Measurements from ENCODE around the gene FBLN2. TPM values are rescaled to one million over a fixed set of nuclear protein-coding genes. Genes with fewer than 3 reads are reported as not detected.

The FBLN2 gene
- total RNA-seq, 1 experiment from 2014 or later, result 0.39 TPM

GRCh38 chr3:13588221-13588701 is 39.3 kb downstream of the FBLN2 start:
- intact Hi-C loops (cut with micrococcal nuclease), result no loop called here
- TF ChIP-seq CTCF (IDR thresholded peaks at IDR 0.05 in 2 of 3, conservative IDR thresholded peaks at IDR 0.05 in 1 of 3; ENCODE audit: borderline replicate concordance in 1 of 3, insufficient read depth in 1 of 3, low read depth in 2 of 3, low read length in 2 of 3) (no peak), MAX (IDR thresholded peaks at IDR 0.05) (no peak), ELF1 (IDR thresholded peaks at IDR 0.05; ENCODE audit: borderline replicate concordance, low read depth) (no peak), SIN3A (IDR thresholded peaks at IDR 0.05; ENCODE audit: low read depth) (no peak), ZNF274 (IDR thresholded peaks at IDR 0.05; ENCODE audit: low read depth, low read length) (no peak), YY1 (IDR thresholded peaks at IDR 0.05; ENCODE audit: extremely low read depth, insufficient replicate concordance, low read depth, low read length) (no peak), ATF3 (IDR thresholded peaks at IDR 0.05) (no peak), REST (IDR thresholded peaks at IDR 0.05; ENCODE audit: low read depth) (no peak), SP1 (IDR thresholded peaks at IDR 0.05; ENCODE audit: low read depth) (no peak), POLR2AphosphoS5 (IDR thresholded peaks at IDR 0.05; ENCODE audit: low read depth, low read length) (no peak), TCF7L2 (IDR thresholded peaks at IDR 0.05; ENCODE audit: borderline replicate concordance, extremely low read depth, insufficient read depth, insufficient read length) (no peak), CEBPB (IDR thresholded peaks at IDR 0.05; ENCODE audit: low read depth) (no peak)
- POLR2A ChIA-PET, result no interaction called here
- DNase-seq (ENCODE audit: low read depth, low spot score) (no peak), ATAC-seq (no peak)
- Histone ChIP-seq H2AFZ (ENCODE audit: low read depth, low read length, poor library complexity, severe bottlenecking) (no peak overlapping the region), H3K4me3 (replicated peaks in 1 of 2; ENCODE audit: low read depth in 1 of 2, low read length in 2 of 2) (no peak overlapping the region), H3K4me1 (ENCODE audit: control insufficient read depth in 1 of 2, insufficient read depth in 2 of 2, low read length in 2 of 2) (peaks cover 0 to 5% of the 10 kb centered on the region in 2 experiments; a peak in 2 of 4 replicates), H3K27me3 (ENCODE audit: insufficient read depth, low read length) (no peaks in the 10 kb centered on the region), H3K27ac (ENCODE audit: low read depth, low read length) (no peak overlapping the region), H4K20me1 (ENCODE audit: insufficient read depth) (no peaks in the 10 kb centered on the region), H3K9ac (ENCODE audit: low read length) (no peak overlapping the region), H3K9me2 (ENCODE audit: insufficient read depth) (no peaks in the 10 kb centered on the region), H3K9me3 (ENCODE audit: control insufficient read depth in 1 of 2, insufficient read depth in 1 of 2, low read depth in 1 of 2, low read length in 2 of 2) (no peaks in the 10 kb centered on the region), H3K4me2 (ENCODE audit: low read length) (no peak overlapping the region), H3K36me3 (ENCODE audit: control insufficient read depth in 1 of 2, insufficient read depth in 2 of 2, low read length in 2 of 2) (no peaks in the 10 kb centered on the region), H3K79me2 (ENCODE audit: insufficient read depth, low read length) (no peaks in the 10 kb centered on the region)
- RAD21 ChIA-PET (ENCODE audit: low non-redundant PET in 1 of 2, low total read pairs in 2 of 2, uncharacterized antibody in 2 of 2, unreplicated experiment in 2 of 2), result no interaction called here
- BruUV-seq (replicated peaks), result no TSS peak
- CTCF ChIA-PET, result interaction anchor here (1.2 kb wide), 1 partner anchor 11 kb away, joined by 3 read pairs; no protein-coding TSS in a partner anchor

All from HCT116 (cell line).